Fibroblast of lung (primary cell): ENCODE measurements around the gene C1QTNF12.

ENCODE experiments used
- CTCF ChIP-seq, 2 donors: IDR thresholded peaks in 1 of 2; conservative IDR thresholded peaks in 1 of 2; 1 replicate in 1 of 2; 2 replicates in 1 of 2; pipeline ENCODE4 v1.5.1; 2011 to 2012; ENCODE audit warnings: low read length in 2 of 2, control low read depth in 1 of 2, inconsistent platforms in 1 of 2, low read depth in 1 of 2, mild to moderate bottlenecking in 1 of 2
- EZH2 ChIP-seq: IDR thresholded peaks from 2 replicates; pipeline ENCODE4 v1.5.1; 2012; ENCODE audit warnings: low read length, control low read depth, mild to moderate bottlenecking; ENCODE audit errors: missing control alignments

- no peak for TF ChIP-seq CTCF (conservative IDR thresholded peaks at IDR 0.05 in 1 of 2, IDR thresholded peaks at IDR 0.05 in 1 of 2; ENCODE audit: low read depth in 1 of 2, low read length in 2 of 2)
- no peak for TF ChIP-seq EZH2
Observed at GRCh38 chr1:1295154-1295923, 48.8 kb upstream of the C1QTNF12 start.
